Measurements from ENCODE around the gene PON2. TPM values are rescaled to one million over a fixed set of nuclear protein-coding genes. Genes with fewer than 3 reads are reported as not detected.

The PON2 gene
- polyA plus RNA-seq, result 59.5 to 98.1 TPM (median 87.1 TPM) in 3 replicates
- 19.0 TPM for polyA plus RNA-seq (2011; ENCODE audit: low read depth)
- 45.8 and 98.6 TPM in 2 replicates for polyA plus RNA-seq (2011; cell fraction: cytosol; rRNA removed)
- polyA plus RNA-seq (2011; cell fraction: nucleus; rRNA removed), result 137 and 162 TPM in 2 replicates
- 29.3 and 49.0 TPM in 2 replicates for polyA plus RNA-seq (2012; ENCODE audit: low replicate concordance)
- 6.8 to 35.3 TPM (median 34.1 TPM) in 3 replicates for polyA minus RNA-seq
- polyA minus RNA-seq (2011; cell fraction: cytosol; rRNA and poly(A)+ RNA removed), result 37.6 TPM
- polyA minus RNA-seq (2011; cell fraction: nucleus; rRNA and poly(A)+ RNA removed), result 32.7 and 63.7 TPM in 2 replicates

DNA sequence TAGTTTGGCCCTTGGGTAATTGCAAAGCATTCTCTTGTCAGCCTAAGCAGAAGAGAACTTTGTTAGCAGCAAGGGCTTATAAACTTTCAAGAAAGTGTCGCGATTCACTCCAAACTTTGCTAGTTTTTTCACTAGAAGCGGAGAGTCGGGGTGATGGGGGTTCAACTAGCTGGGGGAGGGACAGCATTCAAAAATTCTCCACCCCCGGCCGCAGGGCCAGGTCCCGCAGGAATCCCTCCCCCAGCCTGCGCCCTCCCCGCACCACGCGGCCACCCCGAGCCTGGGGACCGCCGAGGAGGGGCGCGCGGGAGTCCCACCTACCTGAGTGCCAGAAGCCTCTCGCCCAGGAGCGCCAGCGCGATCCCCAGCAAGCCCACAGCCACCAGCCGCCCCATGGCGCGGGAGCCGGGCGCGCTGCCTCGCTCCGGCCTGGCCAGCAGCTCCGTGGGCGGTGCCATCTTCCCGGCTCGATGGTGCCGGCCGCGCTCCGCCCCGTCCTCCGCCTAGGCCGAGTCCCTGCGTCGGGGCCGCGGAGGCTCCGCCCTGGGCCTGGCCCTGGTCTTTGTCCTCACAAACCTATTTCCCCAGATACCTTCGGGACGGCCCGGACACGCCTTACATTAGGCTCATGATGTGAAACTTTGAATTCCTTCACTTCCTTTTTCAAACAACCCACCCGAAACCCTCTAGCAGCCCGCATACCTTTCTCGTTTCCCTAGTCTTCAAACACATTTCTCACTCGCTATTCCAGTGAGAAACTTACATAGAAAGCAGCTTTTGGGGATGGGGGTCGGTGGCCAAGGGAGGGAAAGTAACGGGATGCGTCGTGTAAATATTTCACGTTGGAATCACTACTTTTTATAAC is at the start of gene PON2:
PON2 (minus strand) TSS at position 472 of the 865 bp plus-strand sequence; CDS start at position 395, 77 bp downstream.
- Histone ChIP-seq H3K4me3 (ENCODE audit: control insufficient read depth in 2 of 3, extremely low read depth in 1 of 3, insufficient read depth in 2 of 3, low read depth in 1 of 3, low read length in 3 of 3) (peak within 1 kb of the TSS; percentile 80 to 89 (median 84)), H3K9me3 (ENCODE audit: control insufficient read depth, low read depth, low read length) (no peaks in the 10 kb centered on the region), H4K20me1 (ENCODE audit: control insufficient read depth, extremely low read depth, insufficient read depth, low read length) (no peaks in the 10 kb centered on the region), H3K27me3 (ENCODE audit: control insufficient read depth, extremely low read depth, insufficient read depth, low read length) (no peaks in the 10 kb centered on the region), H2AFZ (ENCODE audit: control insufficient read depth, low read length) (peak within 1 kb of the TSS; percentile 88), H3K9ac (ENCODE audit: control insufficient read depth, extremely low read depth, insufficient read depth, low read length) (peak within 1 kb of the TSS; percentile 85), H3K27ac (ENCODE audit: control insufficient read depth, insufficient read depth, low read length) (peak within 1 kb of the TSS; percentile 61), H3K36me3 (ENCODE audit: control insufficient read depth in 2 of 2, extremely low read depth in 1 of 2, insufficient read depth in 2 of 2, low read length in 2 of 2) (peaks cover 0 to 2% of the 10 kb centered on the region in 2 experiments), H3K4me2 (ENCODE audit: control insufficient read depth, extremely low read depth, insufficient read depth, low read depth, low read length) (peak within 1 kb of the TSS; percentile 83), H3K79me2 (ENCODE audit: control insufficient read depth, insufficient read depth, low read length) (peaks cover 7% of the 10 kb centered on the region), H3K9me1 (ENCODE audit: control insufficient read depth, extremely low read depth, insufficient read depth, low read length) (no peaks in the 10 kb centered on the region), H3K4me1 (ENCODE audit: control insufficient read depth, extremely low read depth, insufficient read depth, low read length) (peaks cover 10% of the 10 kb centered on the region)
- FAIRE-seq, result no peak
- dilution Hi-C loops (cut with MboI; ENCODE audit: extremely low pct_ligation_motif_present, low sequenced_read_pairs), result no loop called here
- no peak for TF ChIP-seq EZH2 (IDR thresholded peaks at IDR 0.05; ENCODE audit: low read length)
- TF ChIP-seq, protein P1, sequence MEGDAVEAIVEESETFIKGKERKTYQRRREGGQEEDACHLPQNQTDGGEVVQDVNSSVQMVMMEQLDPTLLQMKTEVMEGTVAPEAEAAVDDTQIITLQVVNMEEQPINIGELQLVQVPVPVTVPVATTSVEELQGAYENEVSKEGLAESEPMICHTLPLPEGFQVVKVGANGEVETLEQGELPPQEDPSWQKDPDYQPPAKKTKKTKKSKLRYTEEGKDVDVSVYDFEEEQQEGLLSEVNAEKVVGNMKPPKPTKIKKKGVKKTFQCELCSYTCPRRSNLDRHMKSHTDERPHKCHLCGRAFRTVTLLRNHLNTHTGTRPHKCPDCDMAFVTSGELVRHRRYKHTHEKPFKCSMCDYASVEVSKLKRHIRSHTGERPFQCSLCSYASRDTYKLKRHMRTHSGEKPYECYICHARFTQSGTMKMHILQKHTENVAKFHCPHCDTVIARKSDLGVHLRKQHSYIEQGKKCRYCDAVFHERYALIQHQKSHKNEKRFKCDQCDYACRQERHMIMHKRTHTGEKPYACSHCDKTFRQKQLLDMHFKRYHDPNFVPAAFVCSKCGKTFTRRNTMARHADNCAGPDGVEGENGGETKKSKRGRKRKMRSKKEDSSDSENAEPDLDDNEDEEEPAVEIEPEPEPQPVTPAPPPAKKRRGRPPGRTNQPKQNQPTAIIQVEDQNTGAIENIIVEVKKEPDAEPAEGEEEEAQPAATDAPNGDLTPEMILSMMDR (optimal IDR thresholded peaks at IDR 0.05 in 1 of 3, IDR thresholded peaks at IDR 0.05 in 1 of 3, conservative IDR thresholded peaks at IDR 0.05 in 1 of 3; ENCODE audit: extremely low read depth in 1 of 3, insufficient read depth in 2 of 3, low read length in 3 of 3), result no peak
- no peak for DNase-seq (ENCODE audit: low read depth, low spot score)

- Histone ChIP-seq H3K27ac (ENCODE audit: control insufficient read depth, insufficient read depth, low read length) (no peak overlapping the region), H3K27me3 (ENCODE audit: control insufficient read depth, extremely low read depth, insufficient read depth, low read length) (peaks cover 8% of the 10 kb centered on the region), H4K20me1 (ENCODE audit: control insufficient read depth, extremely low read depth, insufficient read depth, low read length) (no peaks in the 10 kb centered on the region), H3K36me3 (ENCODE audit: control insufficient read depth in 2 of 2, extremely low read depth in 1 of 2, insufficient read depth in 2 of 2, low read length in 2 of 2) (no peaks in the 10 kb centered on the region), H3K9me1 (ENCODE audit: control insufficient read depth, extremely low read depth, insufficient read depth, low read length) (no peaks in the 10 kb centered on the region), H2AFZ (ENCODE audit: control insufficient read depth, low read length) (no peak overlapping the region), H3K9ac (ENCODE audit: control insufficient read depth, extremely low read depth, insufficient read depth, low read length) (no peak overlapping the region), H3K4me2 (ENCODE audit: control insufficient read depth, extremely low read depth, insufficient read depth, low read depth, low read length) (no peak overlapping the region), H3K79me2 (ENCODE audit: control insufficient read depth, insufficient read depth, low read length) (no peaks in the 10 kb centered on the region), H3K4me3 (ENCODE audit: control insufficient read depth in 2 of 3, extremely low read depth in 1 of 3, insufficient read depth in 2 of 3, low read depth in 1 of 3, low read length in 3 of 3) (no peak overlapping the region), H3K4me1 (ENCODE audit: control insufficient read depth, extremely low read depth, insufficient read depth, low read length) (no peaks in the 10 kb centered on the region), H3K9me3 (ENCODE audit: control insufficient read depth, low read depth, low read length) (no peaks in the 10 kb centered on the region)
- FAIRE-seq (no peak), DNase-seq (ENCODE audit: low read depth, low spot score) (no peak)
- TF ChIP-seq, protein P1 (optimal IDR thresholded peaks at IDR 0.05 in 1 of 3, IDR thresholded peaks at IDR 0.05 in 1 of 3, conservative IDR thresholded peaks at IDR 0.05 in 1 of 3; ENCODE audit: extremely low read depth in 1 of 3, insufficient read depth in 2 of 3, low read length in 3 of 3), result no peak
- no peak for TF ChIP-seq EZH2 (IDR thresholded peaks at IDR 0.05; ENCODE audit: low read length)
- dilution Hi-C loops (cut with MboI; ENCODE audit: extremely low pct_ligation_motif_present, low sequenced_read_pairs), result no loop called here
These were observed 47.6 kb upstream of the PON2 start for GRCh38 chr7:95482424-95482823.

Measured in keratinocyte (primary cell).